OCI-LY3 (cell line): Measurements from ENCODE around the gene RAE1.

ENCODE experiments used
- CTCF ChIP-seq: fragments of 200-600, 300-600 bp; sonication (generic); IDR thresholded peaks from 2 replicates; pipeline ENCODE4 v1.5.1; 2014; ENCODE audit warnings: antibody characterized with exemption, low read length, low read depth
- EZH2phosphoT487 ChIP-seq: fragments of 200-600 bp; shearing (Covaris generic); IDR thresholded peaks from 2 replicates; pipeline ENCODE4 v1.6.1; 2018; ENCODE audit warnings: antibody characterized with exemption, mixed run types, low read depth

- TF ChIP-seq CTCF (no peak), EZH2phosphoT487 (no peak)
These were observed 56.5 kb downstream of the RAE1 start for GRCh38 chr20:57407541-57407956.
